ENCODE measurements around the gene NPC1L1. TPM values are rescaled to one million over a fixed set of nuclear protein-coding genes. Genes with fewer than 3 reads are reported as not detected.

NPC1L1 gene
- total and polyA plus RNA-seq, 2 donors (not counting 1 experiment from before 2014, with no cell fraction given), result 0.07 TPM; not detected in 1

GRCh38 chr7:44540592-44541027, 520 bp downstream of the NPC1L1 start:
- Histone ChIP-seq H3K4me2 (replicated peaks; ENCODE audit: low read depth, low read length, poor library complexity, severe bottlenecking) (no peak overlapping the region), H3K9me3 (ENCODE audit: control extremely low read depth in 1 of 3, control insufficient read depth in 2 of 3, insufficient read depth in 1 of 3, low read length in 2 of 3) (no peaks in the 10 kb centered on the region), H3K27me3 (replicated peaks in 1 of 4; ENCODE audit: control extremely low read depth in 1 of 4, control insufficient read depth in 3 of 4, insufficient read depth in 4 of 4, low read length in 3 of 4) (no peaks in the 10 kb centered on the region), H3K36me3 (replicated peaks in 1 of 2; ENCODE audit: control extremely low read depth in 1 of 2, control insufficient read depth in 1 of 2, extremely low read depth in 1 of 2, insufficient read depth in 2 of 2, low read length in 1 of 2) (no peaks in the 10 kb centered on the region), H3K9ac (ENCODE audit: low read length) (no peak overlapping the region), H2AFZ (ENCODE audit: insufficient read depth, low read depth, low read length, poor library complexity, severe bottlenecking) (no peak overlapping the region), H3K27ac (ENCODE audit: low read length in 2 of 2) (no peak overlapping the region), H4K20me1 (ENCODE audit: control insufficient read depth, insufficient read depth, low read length, poor library complexity, severe bottlenecking) (no peaks in the 10 kb centered on the region), H3K4me3 (ENCODE audit: control extremely low read depth in 1 of 5, extremely low read depth in 1 of 5, insufficient read depth in 1 of 5, low read depth in 2 of 5, low read length in 4 of 5) (no peak overlapping the region), H3K4me1 (ENCODE audit: control insufficient read depth in 2 of 2, insufficient read depth in 2 of 2, low read length in 2 of 2) (no peaks in the 10 kb centered on the region), H3K79me2 (ENCODE audit: control insufficient read depth, insufficient read depth, low read length) (no peaks in the 10 kb centered on the region)
- Mint-ChIP-seq H3K27ac (no peak overlapping the region), H3K4me1 (no peaks in the 10 kb centered on the region), H3K9me3 (ENCODE audit: insufficient read depth) (no peaks in the 10 kb centered on the region), H3K4me3 (no peak overlapping the region), H3K27me3 (peaks cover 9% of the 10 kb centered on the region)
- DNase-seq, result no peak
- intact Hi-C loops (cut with micrococcal nuclease), result no loop called here
- no peak for ATAC-seq (ENCODE audit: low read depth)
- TF ChIP-seq CTCF (IDR thresholded peaks at IDR 0.05) (no peak), EZH2 (IDR thresholded peaks at IDR 0.05; ENCODE audit: borderline replicate concordance, insufficient read depth, low read depth, low read length, poor library complexity, severe bottlenecking) (no peak)
- ChIA-PET CTCF (no interaction called here), POLR2A (no interaction called here)
- 89% methylated on average over 5 of the region's 5 CpGs for WGBS (ENCODE audit: insufficient coverage)

- ATAC-seq (ENCODE audit: low read depth), result no peak
- Mint-ChIP-seq H3K4me1 (no peaks in the 10 kb centered on the region), H3K27me3 (peaks cover 2% of the 10 kb centered on the region), H3K27ac (no peak overlapping the region), H3K9me3 (ENCODE audit: insufficient read depth) (no peaks in the 10 kb centered on the region), H3K4me3 (no peak overlapping the region)
- H3K4me3 ChIP-seq (ENCODE audit: control extremely low read depth in 1 of 5, extremely low read depth in 1 of 5, insufficient read depth in 1 of 5, low read depth in 2 of 5, low read length in 4 of 5), result no peak overlapping the region
- ChIA-PET CTCF (no interaction called here), POLR2A (interaction anchor here (0.6 kb wide), 1 partner anchor 34 kb away, joined by 3 read pairs; the partner anchor contains the start of gene DDX56)
- no peak for DNase-seq
- H3K4me1 ChIP-seq (ENCODE audit: control insufficient read depth in 2 of 2, insufficient read depth in 2 of 2, low read length in 2 of 2), result no peaks in the 10 kb centered on the region
- no peaks in the 10 kb centered on the region for H3K36me3 ChIP-seq (replicated peaks in 1 of 2; ENCODE audit: control extremely low read depth in 1 of 2, control insufficient read depth in 1 of 2, extremely low read depth in 1 of 2, insufficient read depth in 2 of 2, low read length in 1 of 2)
- intact Hi-C loops (cut with micrococcal nuclease), result no loop called here
- no peak overlapping the region for H3K9ac ChIP-seq (ENCODE audit: low read length)
- no peaks in the 10 kb centered on the region for H3K79me2 ChIP-seq (ENCODE audit: control insufficient read depth, insufficient read depth, low read length)
- no peaks in the 10 kb centered on the region for H3K9me3 ChIP-seq (ENCODE audit: control extremely low read depth in 1 of 3, control insufficient read depth in 2 of 3, insufficient read depth in 1 of 3, low read length in 2 of 3)
- no peak overlapping the region for H2AFZ ChIP-seq (ENCODE audit: insufficient read depth, low read depth, low read length, poor library complexity, severe bottlenecking)
- no peak overlapping the region for H3K27ac ChIP-seq (ENCODE audit: low read length in 2 of 2)
- WGBS (ENCODE audit: insufficient coverage), result 94% methylated on average over 27 of the region's 27 CpGs
- no peak overlapping the region for H3K4me2 ChIP-seq (replicated peaks; ENCODE audit: low read depth, low read length, poor library complexity, severe bottlenecking)
- H3K27me3 ChIP-seq (replicated peaks in 1 of 4; ENCODE audit: control extremely low read depth in 1 of 4, control insufficient read depth in 3 of 4, insufficient read depth in 4 of 4, low read length in 3 of 4), result no peaks in the 10 kb centered on the region
- H4K20me1 ChIP-seq (ENCODE audit: control insufficient read depth, insufficient read depth, low read length, poor library complexity, severe bottlenecking), result no peaks in the 10 kb centered on the region
- TF ChIP-seq CTCF (IDR thresholded peaks at IDR 0.05) (no peak), EZH2 (IDR thresholded peaks at IDR 0.05; ENCODE audit: borderline replicate concordance, insufficient read depth, low read depth, low read length, poor library complexity, severe bottlenecking) (no peak)
Observed at GRCh38 chr7:44539669-44540506, 1.2 kb downstream of the NPC1L1 start.

Data from B cell (primary cell).